ENCODE data around the gene PVALB. TPM values are rescaled to one million over a fixed set of nuclear protein-coding genes. Genes with fewer than 3 reads are reported as not detected.

Gene PVALB
- not detected for total RNA-seq

- ATAC-seq (ENCODE audit: low FRiP score) = peak; percentile 73
- DNase-seq (ENCODE audit: low spot score) = no peak
- TF ChIP-seq, protein P1, sequence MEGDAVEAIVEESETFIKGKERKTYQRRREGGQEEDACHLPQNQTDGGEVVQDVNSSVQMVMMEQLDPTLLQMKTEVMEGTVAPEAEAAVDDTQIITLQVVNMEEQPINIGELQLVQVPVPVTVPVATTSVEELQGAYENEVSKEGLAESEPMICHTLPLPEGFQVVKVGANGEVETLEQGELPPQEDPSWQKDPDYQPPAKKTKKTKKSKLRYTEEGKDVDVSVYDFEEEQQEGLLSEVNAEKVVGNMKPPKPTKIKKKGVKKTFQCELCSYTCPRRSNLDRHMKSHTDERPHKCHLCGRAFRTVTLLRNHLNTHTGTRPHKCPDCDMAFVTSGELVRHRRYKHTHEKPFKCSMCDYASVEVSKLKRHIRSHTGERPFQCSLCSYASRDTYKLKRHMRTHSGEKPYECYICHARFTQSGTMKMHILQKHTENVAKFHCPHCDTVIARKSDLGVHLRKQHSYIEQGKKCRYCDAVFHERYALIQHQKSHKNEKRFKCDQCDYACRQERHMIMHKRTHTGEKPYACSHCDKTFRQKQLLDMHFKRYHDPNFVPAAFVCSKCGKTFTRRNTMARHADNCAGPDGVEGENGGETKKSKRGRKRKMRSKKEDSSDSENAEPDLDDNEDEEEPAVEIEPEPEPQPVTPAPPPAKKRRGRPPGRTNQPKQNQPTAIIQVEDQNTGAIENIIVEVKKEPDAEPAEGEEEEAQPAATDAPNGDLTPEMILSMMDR (IDR thresholded peaks at IDR 0.05) = no peak
These were observed at the start of gene PVALB for GRCh38 chr22:36816636-36817524. PVALB (minus strand) TSS chr22:36817035; CDS start chr22:36817005, 30 bp downstream.

DNA sequence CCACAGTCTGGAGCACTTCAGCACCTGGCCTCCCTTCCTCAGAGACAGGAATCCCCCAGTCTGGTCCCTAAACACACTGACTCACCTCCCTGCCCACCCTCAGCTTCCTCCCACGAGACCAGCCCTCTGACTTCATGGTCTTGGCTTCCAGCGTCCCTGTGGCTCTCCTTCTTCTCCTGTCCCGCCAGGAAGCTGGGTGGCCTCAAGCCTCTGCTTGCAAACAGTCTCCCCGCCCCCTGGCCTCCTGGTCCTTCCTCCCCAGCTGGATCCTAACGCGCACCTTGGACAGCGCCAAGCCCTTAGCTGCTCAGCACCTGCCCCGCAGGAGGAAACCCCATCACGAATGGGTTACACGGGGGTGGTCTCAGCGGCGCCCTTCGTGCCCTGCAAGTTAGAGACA is 48.5 kb upstream of the PVALB start:
- DNase-seq (ENCODE audit: low spot score) (no peak), ATAC-seq (ENCODE audit: low FRiP score) (no peak)
- TF ChIP-seq, protein P1 (IDR thresholded peaks at IDR 0.05) = no peak

DNA sequence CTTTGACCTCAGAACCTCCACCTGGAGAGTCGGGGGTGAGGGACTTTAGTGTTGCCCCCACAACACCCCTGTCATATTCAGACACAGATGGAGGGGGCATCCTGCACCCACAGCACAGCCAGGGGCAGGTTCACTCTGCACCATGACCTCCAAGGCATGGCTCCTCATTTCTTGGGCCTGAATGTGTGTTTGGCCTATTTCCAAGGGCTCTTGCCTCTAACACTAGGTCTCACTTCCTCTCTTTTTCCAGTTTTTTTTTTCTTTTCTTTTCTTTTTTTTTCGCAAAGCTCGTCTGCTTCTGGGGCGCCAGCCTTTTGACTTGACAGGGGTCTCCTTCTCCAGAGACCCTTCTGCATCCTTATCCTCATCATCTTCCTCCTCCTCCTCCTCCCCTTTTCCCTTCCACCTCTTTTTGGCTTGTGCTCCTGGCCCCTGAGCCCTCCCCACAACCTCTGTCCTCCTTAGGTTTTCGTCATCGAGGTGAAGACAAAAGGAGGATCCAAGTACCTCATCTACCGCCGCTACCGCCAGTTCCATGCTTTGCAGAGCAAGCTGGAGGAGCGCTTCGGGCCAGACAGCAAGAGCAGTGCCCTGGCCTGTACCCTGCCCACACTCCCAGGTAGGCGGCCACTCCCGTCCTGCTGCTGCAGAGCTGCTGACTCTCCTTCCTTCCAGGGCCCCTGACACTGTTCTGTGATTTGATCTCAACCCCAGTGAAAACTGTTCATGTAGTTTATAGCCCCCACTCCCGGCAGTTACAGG is 47.8 kb upstream of the PVALB start:
- TF ChIP-seq, protein P1 (IDR thresholded peaks at IDR 0.05) = no peak
- ATAC-seq (ENCODE audit: low FRiP score) = no peak
- no peak for DNase-seq (ENCODE audit: low spot score)

- ATAC-seq (ENCODE audit: low FRiP score) (no peak), DNase-seq (ENCODE audit: low spot score) (no peak)
- TF ChIP-seq, protein P1 (IDR thresholded peaks at IDR 0.05) = no peak
These were observed 47.1 kb upstream of the PVALB start for GRCh38 chr22:36863979-36864378.

DNA sequence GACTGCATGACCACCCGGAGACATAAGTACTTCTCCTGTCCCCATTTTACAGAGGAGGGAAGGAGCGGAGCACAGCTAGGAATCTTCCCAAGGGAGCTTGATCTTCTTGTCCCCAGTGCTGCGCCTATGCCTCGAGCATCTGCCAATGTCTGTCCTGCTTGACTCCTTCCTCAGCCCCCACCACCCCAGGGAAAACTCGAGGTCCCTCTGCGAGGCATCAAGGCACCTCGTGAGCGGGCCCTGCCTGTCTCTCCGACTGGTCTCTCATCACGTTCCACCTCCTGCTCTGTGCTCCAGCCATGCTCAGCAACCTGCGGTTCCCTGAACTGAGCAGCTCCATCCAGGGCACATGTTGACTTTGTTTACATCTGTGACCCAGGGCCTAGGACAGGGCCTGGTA is 46.4 kb upstream of the PVALB start:
- TF ChIP-seq, protein P1 (IDR thresholded peaks at IDR 0.05) = no peak
- DNase-seq (ENCODE audit: low spot score) = no peak
- no peak for ATAC-seq (ENCODE audit: low FRiP score)

GRCh38 chr22:36862251-36863242 is 45.7 kb upstream of the PVALB start:
- no peak for ATAC-seq (ENCODE audit: low FRiP score)
- TF ChIP-seq, protein P1 (IDR thresholded peaks at IDR 0.05) = no peak
- no peak for DNase-seq (ENCODE audit: low spot score)
